Measurements from ENCODE around the gene SLC1A6. TPM values are rescaled to one million over a fixed set of nuclear protein-coding genes. Genes with fewer than 3 reads are reported as not detected.

SLC1A6 gene
- total RNA-seq, 2 donors from 2014 or later, result not detected

DNA sequence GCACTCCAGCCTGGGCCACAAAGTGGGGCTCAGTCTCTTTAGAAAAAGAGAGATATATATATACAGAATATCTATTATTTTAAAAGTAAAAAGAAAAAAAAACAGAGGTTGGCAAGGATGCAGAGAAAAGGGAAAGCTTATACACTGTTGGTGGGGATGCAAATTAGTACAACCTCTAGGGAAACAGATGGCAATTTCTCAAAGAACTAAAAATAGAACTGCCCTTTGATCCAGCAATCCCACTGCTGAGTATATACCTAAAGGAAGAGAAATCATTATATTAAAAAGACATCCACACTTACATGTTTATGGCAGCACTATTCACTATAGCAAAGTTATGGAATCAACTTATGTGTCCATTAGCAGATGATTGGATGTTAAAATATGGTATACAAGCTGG is 28.6 kb upstream of the SLC1A6 start:
- intact Hi-C loops (cut with DNase I), result no loop called here
- Histone ChIP-seq H3K27me3 (no peaks in the 10 kb centered on the region), H3K9me3 (no peaks in the 10 kb centered on the region), H3K36me3 (replicated peaks in 1 of 2; ENCODE audit: insufficient read depth in 1 of 2, low read depth in 2 of 2) (no peaks in the 10 kb centered on the region), H3K27ac (no peak overlapping the region), H3K4me1 (peaks cover 5% of the 10 kb centered on the region), H3K4me3 (no peak overlapping the region)
- DNase-seq (peak in 1 of 4 donors; percentile 10), ATAC-seq (no peak)
- TF ChIP-seq, protein P1, sequence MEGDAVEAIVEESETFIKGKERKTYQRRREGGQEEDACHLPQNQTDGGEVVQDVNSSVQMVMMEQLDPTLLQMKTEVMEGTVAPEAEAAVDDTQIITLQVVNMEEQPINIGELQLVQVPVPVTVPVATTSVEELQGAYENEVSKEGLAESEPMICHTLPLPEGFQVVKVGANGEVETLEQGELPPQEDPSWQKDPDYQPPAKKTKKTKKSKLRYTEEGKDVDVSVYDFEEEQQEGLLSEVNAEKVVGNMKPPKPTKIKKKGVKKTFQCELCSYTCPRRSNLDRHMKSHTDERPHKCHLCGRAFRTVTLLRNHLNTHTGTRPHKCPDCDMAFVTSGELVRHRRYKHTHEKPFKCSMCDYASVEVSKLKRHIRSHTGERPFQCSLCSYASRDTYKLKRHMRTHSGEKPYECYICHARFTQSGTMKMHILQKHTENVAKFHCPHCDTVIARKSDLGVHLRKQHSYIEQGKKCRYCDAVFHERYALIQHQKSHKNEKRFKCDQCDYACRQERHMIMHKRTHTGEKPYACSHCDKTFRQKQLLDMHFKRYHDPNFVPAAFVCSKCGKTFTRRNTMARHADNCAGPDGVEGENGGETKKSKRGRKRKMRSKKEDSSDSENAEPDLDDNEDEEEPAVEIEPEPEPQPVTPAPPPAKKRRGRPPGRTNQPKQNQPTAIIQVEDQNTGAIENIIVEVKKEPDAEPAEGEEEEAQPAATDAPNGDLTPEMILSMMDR (IDR thresholded peaks at IDR 0.05), result peak in 1 of 7 experiments; percentile 4
- no peak for TF ChIP-seq POLR2A (IDR thresholded peaks at IDR 0.05)

DNA sequence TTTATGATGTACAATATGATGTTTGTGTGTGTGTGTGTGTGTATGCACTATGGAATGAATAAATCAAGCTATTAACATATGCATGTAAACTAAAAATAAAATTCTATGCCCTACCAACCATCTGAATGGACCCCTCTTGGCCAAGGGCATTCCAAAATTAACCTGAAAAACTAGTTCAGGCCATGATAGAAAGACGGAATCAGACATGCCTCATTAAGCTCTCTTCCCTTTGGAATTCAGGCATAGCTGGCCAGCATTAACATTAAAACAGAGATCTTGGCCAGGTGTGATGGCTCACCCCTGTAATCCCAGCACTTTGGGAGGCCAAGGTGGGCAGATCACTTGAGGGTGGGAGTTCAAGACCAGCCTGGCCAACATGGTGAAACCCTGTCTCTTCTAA is 18.3 kb upstream of the SLC1A6 start:
- Histone ChIP-seq H3K36me3 (replicated peaks in 1 of 2; ENCODE audit: insufficient read depth in 1 of 2, low read depth in 2 of 2) (no peaks in the 10 kb centered on the region), H3K27me3 (no peaks in the 10 kb centered on the region), H3K4me3 (no peak overlapping the region), H3K9me3 (no peaks in the 10 kb centered on the region), H3K27ac (no peak overlapping the region), H3K4me1 (no peaks in the 10 kb centered on the region)
- TF ChIP-seq POLR2A (IDR thresholded peaks at IDR 0.05), result no peak
- TF ChIP-seq, protein P1 (IDR thresholded peaks at IDR 0.05), result no peak
- ATAC-seq, result no peak
- WGBS, 2 donors, result 50 to 81% methylated on average over 1 of the region's 1 CpG
- intact Hi-C loops (cut with DNase I), result no loop called here
- no peak for DNase-seq

DNA sequence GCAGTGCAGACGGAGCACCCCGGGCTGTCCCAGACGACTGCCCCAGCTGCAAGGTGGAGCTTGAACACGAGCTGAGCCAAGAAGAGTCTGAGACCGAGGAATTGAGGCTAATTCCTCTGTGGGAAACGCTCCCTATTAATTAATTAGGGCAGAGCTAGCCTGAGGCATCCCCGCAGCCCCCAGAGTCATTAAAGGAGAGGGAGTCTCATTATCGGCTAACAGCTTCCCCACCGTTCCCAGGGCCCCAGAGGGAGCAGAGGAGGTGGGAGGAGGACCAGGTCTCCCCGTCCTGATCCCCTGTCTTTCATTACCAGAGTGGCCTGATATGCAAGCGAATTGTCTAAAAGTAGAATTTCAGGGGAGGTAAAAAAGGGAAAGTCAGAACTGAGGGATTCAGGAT is 13.1 kb upstream of the SLC1A6 start:
- intact Hi-C loops (cut with DNase I), result no loop called here
- Histone ChIP-seq H3K36me3 (replicated peaks in 1 of 2; ENCODE audit: insufficient read depth in 1 of 2, low read depth in 2 of 2) (no peaks in the 10 kb centered on the region), H3K27ac (no peak overlapping the region), H3K27me3 (no peaks in the 10 kb centered on the region), H3K9me3 (no peaks in the 10 kb centered on the region), H3K4me1 (no peaks in the 10 kb centered on the region), H3K4me3 (no peak overlapping the region)
- WGBS, 2 donors, result 70 to 80% methylated on average over 8 to 11 of the region's 11 CpGs
- ATAC-seq, result no peak
- TF ChIP-seq, protein P1 (IDR thresholded peaks at IDR 0.05), result no peak
- TF ChIP-seq POLR2A (IDR thresholded peaks at IDR 0.05), result no peak
- no peak for DNase-seq

DNA sequence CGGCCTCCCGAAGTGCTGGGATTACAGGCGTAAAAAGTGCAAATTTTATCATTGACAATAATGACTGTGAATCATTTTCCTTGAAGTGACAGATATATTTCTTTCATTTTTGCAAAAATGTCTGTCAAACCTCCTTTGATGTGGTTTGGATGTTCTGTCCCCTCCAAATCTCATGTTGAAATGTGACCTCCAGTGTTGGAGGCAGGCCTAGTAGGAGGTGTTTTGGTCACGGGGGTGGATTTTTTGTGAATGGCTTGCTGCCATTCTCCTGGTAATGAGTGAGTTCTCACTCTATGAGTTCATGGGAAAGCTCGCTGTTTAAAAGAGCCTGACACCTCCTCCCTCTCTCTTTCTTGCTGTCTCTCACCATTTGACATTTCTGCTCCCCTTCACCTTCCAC is 5.5 kb upstream of the SLC1A6 start:
- DNase-seq (no peak), ATAC-seq (no peak)
- H3K27me3 ChIP-seq, result peaks cover 0 to 4% of the 10 kb centered on the region in 2 donors
- TF ChIP-seq, protein P1 (IDR thresholded peaks at IDR 0.05), result no peak
- TF ChIP-seq POLR2A (IDR thresholded peaks at IDR 0.05), result no peak
- no peaks in the 10 kb centered on the region for H3K4me1 ChIP-seq
- no peaks in the 10 kb centered on the region for H3K9me3 ChIP-seq
- no peak overlapping the region for H3K4me3 ChIP-seq
- intact Hi-C loops (cut with DNase I), result no loop called here
- 74 to 76% methylated on average over 5 of the region's 5 CpGs for WGBS, 2 donors
- H3K27ac ChIP-seq, result no peak overlapping the region
- H3K36me3 ChIP-seq (replicated peaks in 1 of 2; ENCODE audit: insufficient read depth in 1 of 2, low read depth in 2 of 2), result no peaks in the 10 kb centered on the region

DNA sequence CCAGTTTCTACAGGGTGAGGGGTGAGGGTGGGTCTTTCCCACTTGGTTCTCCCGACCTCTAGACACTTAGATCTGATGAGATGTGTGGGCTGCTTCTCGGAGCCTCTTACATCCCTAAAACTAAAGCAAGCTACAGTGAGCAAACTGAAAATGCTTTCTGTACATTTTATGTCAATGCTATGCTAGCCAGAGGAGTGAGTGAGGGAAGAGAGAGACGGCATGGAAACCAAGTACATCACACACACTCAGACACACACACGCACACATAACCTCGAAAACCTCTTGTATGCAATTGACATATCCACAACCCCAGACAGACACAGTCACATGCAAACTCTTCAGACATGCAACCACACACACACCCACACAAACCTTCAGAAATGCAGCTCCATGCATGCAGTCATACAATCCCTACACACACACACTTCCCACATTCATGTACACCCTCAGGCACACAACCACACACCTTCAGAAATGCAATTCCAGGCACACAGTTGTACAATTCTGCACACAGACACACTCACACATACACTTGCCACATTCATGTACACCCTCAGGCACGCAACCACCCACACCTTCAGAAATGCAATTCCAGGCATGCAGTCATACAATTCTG is 1.4 kb downstream of the SLC1A6 start:
- Histone ChIP-seq H3K27me3 (peaks cover 0 to 14% of the 10 kb centered on the region in 2 donors), H3K4me3 (no peak overlapping the region)
- TF ChIP-seq, protein P1 (IDR thresholded peaks at IDR 0.05), result no peak
- TF ChIP-seq POLR2A (IDR thresholded peaks at IDR 0.05), result no peak

More for the DNA sequence above, 1.4 kb downstream of the SLC1A6 start:
- no peak overlapping the region for H3K27ac ChIP-seq
- ATAC-seq (no peak), DNase-seq (no peak)
- intact Hi-C loops (cut with DNase I), result no loop called here
- H3K36me3 ChIP-seq (replicated peaks in 1 of 2; ENCODE audit: insufficient read depth in 1 of 2, low read depth in 2 of 2), result no peaks in the 10 kb centered on the region
- no peaks in the 10 kb centered on the region for H3K9me3 ChIP-seq
- WGBS, 2 donors, result 63 to 67% methylated on average over 6 of the region's 6 CpGs
- no peaks in the 10 kb centered on the region for H3K4me1 ChIP-seq
